GM10248 (cell line): ENCODE measurements around the gene PGM5.

ENCODE experiments used
- CTCF ChIA-PET: fragments of 300-600 bp; sonication (Branson Sonifier 250); formaldehyde crosslinking; extraction: SDS; loops from one replicate; lab custom pipeline; 2021; ENCODE audit warnings: antibody characterized with exemption; lab: Yijun Ruan, JAX
- POLR2A ChIA-PET: fragments of 350-650 bp; sonication (Branson Sonifier 250); formaldehyde crosslinking; extraction: SDS; loops from one replicate; lab custom pipeline; 2020; ENCODE audit warnings: antibody characterized with exemption; lab: Yijun Ruan, JAX
- DNase-seq: peaks from one replicate; pipeline ENCODE4 v3.0.0; 2012; ENCODE audit errors: extremely low spot score
- TF ChIP-seq, protein P1 (sequence below): IDR thresholded peaks from 2 replicates; pipeline ENCODE4 v1.5.1; 2012; ENCODE audit warnings: mild to moderate bottlenecking, low read depth; ENCODE audit errors: extremely low read depth, missing control alignments, control extremely low read depth

The PGM5 gene

DNA sequence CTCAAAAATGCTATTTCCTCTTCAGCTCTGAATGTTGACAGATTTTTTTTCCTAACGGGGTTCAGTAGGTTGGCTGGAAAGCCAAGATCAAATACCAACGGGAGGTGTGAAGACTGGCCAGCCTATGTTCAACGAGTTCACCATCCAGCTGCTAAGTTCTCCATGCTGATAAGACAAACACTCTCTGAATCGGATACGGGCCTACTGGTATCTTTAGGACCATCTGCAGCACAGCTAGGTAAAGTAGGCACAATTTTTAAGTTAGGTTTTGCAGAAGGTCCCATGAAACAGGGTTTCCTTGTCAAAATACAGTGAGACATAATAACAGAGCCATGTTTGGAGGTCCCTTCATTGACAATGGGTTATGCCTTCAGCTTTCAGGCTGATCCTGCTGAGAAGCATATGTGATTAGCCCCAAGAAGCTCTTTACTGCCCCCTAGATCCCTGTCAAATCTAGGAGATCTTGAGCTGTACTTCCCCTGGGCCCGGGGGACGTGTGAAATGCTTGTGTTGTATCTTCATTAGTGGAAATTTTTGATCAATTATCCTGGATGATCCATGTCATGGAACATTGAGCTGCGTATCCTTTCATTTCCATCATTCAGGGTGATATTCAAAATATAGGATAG lies 60.6 kb downstream of the PGM5 start:
- ChIA-PET CTCF (interaction anchor here (0.6 to 2.3 kb wide), 7 partner anchors 8 to 150 kb away, joined by 3 to 9 read pairs (median 4); no protein-coding TSS in a partner anchor), POLR2A (no interaction called here)
- peak; percentile 20 for DNase-seq
- TF ChIP-seq, protein P1, sequence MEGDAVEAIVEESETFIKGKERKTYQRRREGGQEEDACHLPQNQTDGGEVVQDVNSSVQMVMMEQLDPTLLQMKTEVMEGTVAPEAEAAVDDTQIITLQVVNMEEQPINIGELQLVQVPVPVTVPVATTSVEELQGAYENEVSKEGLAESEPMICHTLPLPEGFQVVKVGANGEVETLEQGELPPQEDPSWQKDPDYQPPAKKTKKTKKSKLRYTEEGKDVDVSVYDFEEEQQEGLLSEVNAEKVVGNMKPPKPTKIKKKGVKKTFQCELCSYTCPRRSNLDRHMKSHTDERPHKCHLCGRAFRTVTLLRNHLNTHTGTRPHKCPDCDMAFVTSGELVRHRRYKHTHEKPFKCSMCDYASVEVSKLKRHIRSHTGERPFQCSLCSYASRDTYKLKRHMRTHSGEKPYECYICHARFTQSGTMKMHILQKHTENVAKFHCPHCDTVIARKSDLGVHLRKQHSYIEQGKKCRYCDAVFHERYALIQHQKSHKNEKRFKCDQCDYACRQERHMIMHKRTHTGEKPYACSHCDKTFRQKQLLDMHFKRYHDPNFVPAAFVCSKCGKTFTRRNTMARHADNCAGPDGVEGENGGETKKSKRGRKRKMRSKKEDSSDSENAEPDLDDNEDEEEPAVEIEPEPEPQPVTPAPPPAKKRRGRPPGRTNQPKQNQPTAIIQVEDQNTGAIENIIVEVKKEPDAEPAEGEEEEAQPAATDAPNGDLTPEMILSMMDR, result peak; percentile 19

DNA sequence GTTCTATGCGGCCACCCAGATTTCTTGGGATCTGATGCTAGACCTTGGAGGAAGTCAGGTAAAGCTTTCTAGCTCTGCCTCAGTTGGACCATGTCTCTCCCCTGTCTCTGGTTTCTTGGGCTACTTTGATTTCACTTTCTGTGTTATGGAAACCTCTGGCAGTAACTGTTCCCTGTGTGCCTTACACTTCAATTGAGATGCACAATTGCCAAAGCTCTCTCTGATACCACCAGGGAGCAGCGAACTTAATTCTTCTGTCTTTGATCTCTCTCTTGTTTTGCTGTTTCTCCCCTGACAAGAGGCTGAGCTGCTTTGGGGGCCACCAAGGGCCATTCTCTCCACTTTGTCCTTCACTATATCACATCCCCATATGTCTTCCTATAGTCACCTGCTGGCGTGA lies 61.4 kb downstream of the PGM5 start:
- ChIA-PET POLR2A (no interaction called here), CTCF (interaction anchor here (0.5 to 2.3 kb wide), 13 partner anchors 9 to 150 kb away, joined by 3 to 9 read pairs (median 4); no protein-coding TSS in a partner anchor)
- no peak for DNase-seq
- TF ChIP-seq, protein P1, result no peak

DNA sequence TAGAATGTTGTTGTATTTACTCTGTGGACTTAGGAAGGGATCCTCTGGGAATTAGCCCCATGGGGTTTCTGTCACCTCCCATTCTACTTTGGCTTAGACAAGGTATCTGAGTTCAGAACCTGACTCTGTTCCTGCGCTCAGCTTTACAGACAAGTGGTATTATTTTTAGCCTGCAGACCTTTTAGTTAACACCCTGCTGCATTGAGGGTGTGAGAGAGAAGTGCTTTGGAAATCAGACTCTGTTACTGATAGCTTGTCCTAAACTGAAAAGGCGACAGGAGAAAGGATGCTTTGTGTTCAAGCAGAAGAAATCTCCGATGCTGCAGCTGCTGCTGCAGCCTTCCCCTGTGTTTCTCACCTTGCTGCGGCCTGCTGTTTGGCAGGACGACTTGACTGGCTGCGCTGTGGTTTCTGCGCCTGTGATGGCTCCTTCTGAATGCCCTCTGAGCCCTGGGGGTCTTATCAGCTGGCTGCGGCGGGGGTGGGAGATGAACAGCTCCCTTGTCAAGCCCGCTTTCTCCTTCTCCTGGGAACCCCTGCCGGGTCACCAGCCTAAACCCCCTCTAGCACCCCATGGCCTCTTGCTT lies 61.9 kb downstream of the PGM5 start:
- CTCF ChIA-PET, result interaction anchor here (0.7 to 2.3 kb wide), 8 partner anchors 9 to 150 kb away, joined by 3 to 9 read pairs (median 4); no protein-coding TSS in a partner anchor
- TF ChIP-seq, protein P1, result no peak
- DNase-seq, result no peak
- POLR2A ChIA-PET, result no interaction called here

DNA sequence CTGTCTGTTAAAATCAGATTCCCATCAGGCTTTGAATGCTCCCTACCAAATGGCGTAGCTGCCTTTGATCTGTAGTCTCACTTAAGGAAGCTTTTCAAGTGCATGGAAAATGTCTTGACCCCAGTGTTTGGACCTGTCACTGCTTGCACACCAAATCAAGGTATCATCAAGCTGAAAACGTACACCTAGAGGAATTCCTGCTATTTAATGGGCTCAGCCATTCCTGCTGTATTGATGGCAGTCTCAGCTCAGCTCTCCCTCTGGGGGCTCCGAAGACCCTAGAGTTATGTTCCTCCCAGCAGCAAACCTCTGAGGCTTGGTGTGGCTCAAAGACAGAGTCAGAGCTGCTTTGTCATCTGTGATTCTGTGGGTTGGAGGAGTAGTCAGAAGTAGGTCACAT lies 63.5 kb downstream of the PGM5 start:
- DNase-seq, result no peak
- ChIA-PET POLR2A (no interaction called here), CTCF (no interaction called here)
- TF ChIP-seq, protein P1, result no peak

DNA sequence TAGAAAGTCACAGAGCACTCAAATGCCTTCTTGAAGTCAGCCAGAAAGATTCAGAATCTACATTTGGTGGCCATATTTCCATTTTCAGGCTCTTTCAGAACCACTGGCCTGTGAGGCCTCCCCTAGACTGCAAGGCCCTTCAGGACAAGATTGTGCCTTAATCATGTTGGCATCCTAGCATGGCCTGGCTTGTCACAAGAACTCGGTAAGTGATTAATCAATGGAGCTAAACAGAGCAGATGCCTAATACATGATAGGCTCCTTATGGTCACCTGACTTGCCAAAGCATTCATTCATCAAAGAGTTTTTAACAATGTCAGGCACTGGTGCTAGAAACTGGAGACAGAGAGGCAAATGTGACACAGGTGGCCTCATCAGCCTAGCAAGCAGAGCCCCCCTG lies 70.3 kb downstream of the PGM5 start:
- ChIA-PET CTCF (interaction anchor here (0.8 to 1.6 kb wide), 3 partner anchors 9 to 107 kb away, joined by 3 to 9 read pairs (median 3); no protein-coding TSS in a partner anchor), POLR2A (no interaction called here)
- no peak for DNase-seq
- TF ChIP-seq, protein P1, result no peak

DNA sequence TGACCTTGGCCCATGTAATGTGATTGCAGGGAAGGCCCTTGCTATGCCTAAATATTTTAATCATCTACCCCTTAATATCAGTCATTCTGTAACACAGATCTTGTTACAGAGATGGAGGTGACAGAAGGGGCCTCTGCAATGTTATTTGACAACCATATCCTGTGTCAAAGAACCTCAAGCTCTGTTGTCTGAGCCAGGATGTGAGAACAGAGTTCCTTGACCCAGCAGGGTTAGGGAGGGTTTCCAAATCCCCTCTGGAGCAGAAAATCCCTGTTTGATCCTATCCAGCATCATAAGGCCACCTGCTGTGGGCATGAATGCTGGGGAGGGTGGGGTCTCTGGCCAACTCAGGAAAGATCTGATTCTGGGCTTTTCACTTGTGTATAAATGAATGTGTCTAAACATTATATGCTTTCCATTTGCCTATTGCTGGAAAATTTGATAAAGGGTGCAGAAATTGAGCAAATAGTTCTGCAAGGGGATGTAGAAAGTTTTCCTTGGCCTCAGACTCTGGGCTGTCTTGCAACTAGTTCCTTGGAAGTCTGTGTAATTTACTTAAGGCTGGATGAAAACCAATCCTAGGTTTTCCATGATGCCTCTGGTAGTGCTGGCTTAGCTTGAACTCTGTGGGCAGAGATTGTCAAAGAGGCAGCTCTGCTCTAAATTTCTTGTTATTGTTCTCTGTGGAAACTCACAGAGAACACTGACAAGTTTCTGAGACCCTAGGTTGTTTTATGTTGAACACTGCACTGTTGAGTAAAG lies 71.0 kb downstream of the PGM5 start:
- no peak for DNase-seq
- POLR2A ChIA-PET, result no interaction called here
- CTCF ChIA-PET, result interaction anchor here (0.8 to 1.6 kb wide), 3 partner anchors 10 to 84 kb away, joined by 3 to 9 read pairs (median 3); no protein-coding TSS in a partner anchor
- TF ChIP-seq, protein P1, result no peak
